NB4 (cell line): ENCODE results near the gene CCL11.

Experiments used
- MYC ChIP-seq: IDR thresholded peaks from 2 replicates; pipeline ENCODE4 v1.6.1; 2011; ENCODE audit warnings: low read depth, low read length
- TF ChIP-seq, protein P1 (sequence below): IDR thresholded peaks from one replicate; pipeline ENCODE4 v1.5.1; 2012; ENCODE audit warnings: low read depth, low read length
- TF ChIP-seq, protein P2 (sequence below): IDR thresholded peaks from 2 replicates; pipeline ENCODE4 v1.6.1; 2011; ENCODE audit warnings: low read depth, low read length

DNA sequence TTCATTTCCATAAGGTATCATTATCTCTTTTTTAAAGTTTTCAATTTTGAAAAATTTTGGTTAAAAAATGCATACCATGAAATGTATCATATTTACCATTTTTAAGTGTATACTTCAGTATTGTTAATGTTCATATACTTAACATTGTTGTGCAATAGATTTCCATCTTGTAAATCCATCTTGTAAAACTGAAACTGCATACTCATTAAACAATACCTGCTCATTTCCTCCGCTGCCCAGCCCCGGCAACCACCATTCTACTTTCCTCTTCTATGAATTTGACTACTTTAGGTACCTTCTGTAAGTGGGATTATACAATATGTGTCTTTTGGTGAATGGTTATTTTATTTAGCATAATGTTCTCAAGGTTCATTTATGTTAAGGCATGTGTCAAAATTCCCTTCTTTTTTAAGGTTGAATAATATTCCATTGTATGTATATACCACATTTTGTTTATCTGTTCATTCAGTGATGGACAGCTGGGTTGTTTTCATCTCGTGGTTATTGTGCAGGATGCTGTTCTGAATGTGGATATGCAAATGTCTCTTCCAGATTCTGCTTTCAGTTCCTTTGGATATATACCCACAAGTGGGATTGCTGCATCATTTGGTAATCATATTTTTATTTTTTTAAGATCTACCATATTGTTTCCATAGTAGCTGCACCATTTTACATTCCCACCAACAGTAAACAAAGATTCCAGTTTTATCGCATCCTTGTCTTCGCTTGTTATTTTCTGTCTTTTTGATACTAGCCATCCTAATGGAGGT, 23.8 kb upstream of the CCL11 start:
- TF ChIP-seq, protein P1, sequence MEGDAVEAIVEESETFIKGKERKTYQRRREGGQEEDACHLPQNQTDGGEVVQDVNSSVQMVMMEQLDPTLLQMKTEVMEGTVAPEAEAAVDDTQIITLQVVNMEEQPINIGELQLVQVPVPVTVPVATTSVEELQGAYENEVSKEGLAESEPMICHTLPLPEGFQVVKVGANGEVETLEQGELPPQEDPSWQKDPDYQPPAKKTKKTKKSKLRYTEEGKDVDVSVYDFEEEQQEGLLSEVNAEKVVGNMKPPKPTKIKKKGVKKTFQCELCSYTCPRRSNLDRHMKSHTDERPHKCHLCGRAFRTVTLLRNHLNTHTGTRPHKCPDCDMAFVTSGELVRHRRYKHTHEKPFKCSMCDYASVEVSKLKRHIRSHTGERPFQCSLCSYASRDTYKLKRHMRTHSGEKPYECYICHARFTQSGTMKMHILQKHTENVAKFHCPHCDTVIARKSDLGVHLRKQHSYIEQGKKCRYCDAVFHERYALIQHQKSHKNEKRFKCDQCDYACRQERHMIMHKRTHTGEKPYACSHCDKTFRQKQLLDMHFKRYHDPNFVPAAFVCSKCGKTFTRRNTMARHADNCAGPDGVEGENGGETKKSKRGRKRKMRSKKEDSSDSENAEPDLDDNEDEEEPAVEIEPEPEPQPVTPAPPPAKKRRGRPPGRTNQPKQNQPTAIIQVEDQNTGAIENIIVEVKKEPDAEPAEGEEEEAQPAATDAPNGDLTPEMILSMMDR: no peak
- TF ChIP-seq, protein P2, sequence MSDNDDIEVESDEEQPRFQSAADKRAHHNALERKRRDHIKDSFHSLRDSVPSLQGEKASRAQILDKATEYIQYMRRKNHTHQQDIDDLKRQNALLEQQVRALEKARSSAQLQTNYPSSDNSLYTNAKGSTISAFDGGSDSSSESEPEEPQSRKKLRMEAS: no peak
- TF ChIP-seq MYC: no peak
